ENCODE results near the gene IQCH.

Gene IQCH

GRCh38 chr15:67394873-67395639, 140.5 kb downstream of the IQCH start:
- DNase-seq (ENCODE audit: low read depth in 2 of 2): no peak

GRCh38 chr15:67396114-67396513, 141.5 kb downstream of the IQCH start:
- DNase-seq (ENCODE audit: low read depth in 2 of 2): no peak

GRCh38 chr15:67397139-67397538, 142.6 kb downstream of the IQCH start:
- no peak for DNase-seq (ENCODE audit: low read depth in 2 of 2)

GRCh38 chr15:67399925-67400324, 145.3 kb downstream of the IQCH start:
- no peak for DNase-seq (ENCODE audit: low read depth in 2 of 2)

- no peak for DNase-seq (ENCODE audit: low read depth in 2 of 2)
Measured at GRCh38 chr15:67400890-67401289, 146.3 kb downstream of the IQCH start.

- no peak for DNase-seq (ENCODE audit: low read depth in 2 of 2)
Measured at GRCh38 chr15:67401336-67401735, 146.8 kb downstream of the IQCH start.

GRCh38 chr15:67403428-67404154, 149.0 kb downstream of the IQCH start:
- DNase-seq (ENCODE audit: low read depth in 2 of 2): no peak

GRCh38 chr15:67405208-67406191, 150.9 kb downstream of the IQCH start:
- no peak for DNase-seq (ENCODE audit: low read depth in 2 of 2)

GRCh38 chr15:67406257-67406861, 151.8 kb downstream of the IQCH start:
- DNase-seq (ENCODE audit: low read depth in 2 of 2): no peak

- DNase-seq (ENCODE audit: low read depth in 2 of 2): no peak
Measured at GRCh38 chr15:67407786-67408185, 153.2 kb downstream of the IQCH start.

GRCh38 chr15:67409175-67409574, 154.6 kb downstream of the IQCH start:
- DNase-seq (ENCODE audit: low read depth in 2 of 2): no peak

- DNase-seq (ENCODE audit: low read depth in 2 of 2): no peak
Measured at GRCh38 chr15:67411486-67411885, 156.9 kb downstream of the IQCH start.

- DNase-seq (ENCODE audit: low read depth in 2 of 2): no peak
Measured at GRCh38 chr15:67413770-67414390, 159.3 kb downstream of the IQCH start.

- DNase-seq (ENCODE audit: low read depth in 2 of 2): no peak
Measured at GRCh38 chr15:67415181-67415580, 160.6 kb downstream of the IQCH start.

- DNase-seq (ENCODE audit: low read depth in 2 of 2): no peak
Measured at GRCh38 chr15:67416891-67417290, 162.3 kb downstream of the IQCH start.

- DNase-seq (ENCODE audit: low read depth in 2 of 2): no peak
Measured at GRCh38 chr15:67419705-67420104, 165.1 kb downstream of the IQCH start.

- DNase-seq (ENCODE audit: low read depth in 2 of 2): no peak
Measured at GRCh38 chr15:67420137-67420536, 165.6 kb downstream of the IQCH start.

GRCh38 chr15:67421105-67421504, 166.5 kb downstream of the IQCH start:
- DNase-seq (ENCODE audit: low read depth in 2 of 2): no peak

GRCh38 chr15:67422296-67422695, 167.7 kb downstream of the IQCH start:
- no peak for DNase-seq (ENCODE audit: low read depth in 2 of 2)

GRCh38 chr15:67433495-67434099, 179.0 kb downstream of the IQCH start:
- DNase-seq (ENCODE audit: low read depth in 2 of 2): peak in 1 of 2 donors; percentile 13

Data from stimulated activated CD8-positive, alpha-beta memory T cell treated with anti-CD3 and anti-CD28 coated beads, Interleukin-2, amount 100 ng/mL, for 48 hours (primary cell).